Stimulated activated CD8-positive, alpha-beta memory T cell treated with anti-CD3 and anti-CD28 coated beads, Interleukin-12 subunit alpha, Interleukin-12 subunit beta, amount 100 ng/mL, for 24 hours (primary cell): ENCODE results near the gene TPBG.
"Not testable (repeated sequence)": the region's sequence is repeated elsewhere in the genome, so short reads cannot be mapped to it uniquely, and the experiment has no call there.

Experiments
- DNase-seq: peaks from one replicate; pipeline ENCODE4 v3.0.0-alpha.2; 2020; ENCODE audit errors: extremely low read depth

TPBG gene

DNA sequence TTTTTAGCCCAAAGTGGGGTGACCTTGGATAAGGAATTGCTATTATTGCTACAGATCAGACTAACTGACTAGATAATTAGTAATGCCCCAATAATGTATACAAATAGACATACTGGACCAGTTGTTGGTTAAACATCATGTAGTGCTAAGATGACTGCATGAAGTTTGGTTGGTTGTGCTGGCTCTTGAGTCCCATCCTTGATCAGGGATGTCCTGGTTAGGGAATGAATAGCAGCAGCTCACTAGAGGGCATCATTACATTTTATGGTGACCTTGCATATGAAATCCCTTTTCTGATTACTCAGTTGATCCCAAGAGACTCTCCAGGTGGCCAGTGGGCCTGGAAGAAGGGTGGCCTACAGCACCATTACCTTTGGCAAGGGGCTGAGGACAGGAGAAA is 10.9 kb downstream of the TPBG start:
- DNase-seq = no peak

DNA sequence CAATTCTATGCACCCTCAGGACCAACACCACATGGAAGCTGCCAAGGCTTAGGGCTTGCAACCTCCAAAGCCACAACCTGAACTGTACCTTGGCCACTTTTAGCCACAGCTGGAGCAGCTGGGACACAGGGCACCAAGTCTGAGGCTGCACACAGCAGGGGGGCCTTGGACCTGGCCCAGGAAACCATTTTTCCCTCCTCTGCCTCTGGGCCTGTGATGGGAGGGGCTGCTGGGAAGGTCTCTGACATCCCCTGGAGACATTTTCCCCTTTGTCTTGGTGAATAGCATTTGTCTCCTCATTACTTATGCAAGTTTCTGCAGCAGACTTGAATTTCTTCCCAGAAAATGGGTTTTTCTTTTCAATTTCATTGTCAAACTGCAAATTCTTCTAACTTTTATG is 13.0 kb downstream of the TPBG start:
- no peak for DNase-seq

DNA sequence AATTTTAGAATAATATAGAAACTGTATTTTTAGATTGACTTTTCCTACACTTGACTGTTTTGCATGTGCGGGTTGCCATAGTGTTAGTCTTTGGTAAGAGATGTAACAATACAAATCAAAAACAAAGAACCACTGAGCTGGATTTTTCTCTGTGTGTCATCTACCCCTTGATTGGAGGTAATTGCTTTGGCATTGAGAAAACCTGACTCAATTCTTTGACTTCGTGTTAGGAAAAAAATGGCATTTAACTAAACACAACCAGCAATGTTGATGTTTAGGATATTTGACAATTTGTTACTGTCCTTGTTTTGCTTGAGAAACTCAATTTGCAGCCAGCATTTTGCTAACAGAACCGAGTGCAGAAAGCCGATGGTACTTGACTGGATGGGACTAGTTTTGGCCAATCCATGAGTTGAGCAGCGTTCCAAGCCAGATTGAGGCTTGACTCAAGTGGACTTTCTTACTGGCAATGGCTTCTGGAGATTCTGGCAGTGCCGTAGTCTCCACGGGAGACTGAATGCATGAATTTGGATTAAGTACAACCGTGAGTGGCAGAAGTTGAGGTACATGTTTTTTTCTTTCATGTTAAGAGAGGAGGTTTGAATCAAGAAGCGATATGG is 17.1 kb downstream of the TPBG start:
- no peak for DNase-seq

DNA sequence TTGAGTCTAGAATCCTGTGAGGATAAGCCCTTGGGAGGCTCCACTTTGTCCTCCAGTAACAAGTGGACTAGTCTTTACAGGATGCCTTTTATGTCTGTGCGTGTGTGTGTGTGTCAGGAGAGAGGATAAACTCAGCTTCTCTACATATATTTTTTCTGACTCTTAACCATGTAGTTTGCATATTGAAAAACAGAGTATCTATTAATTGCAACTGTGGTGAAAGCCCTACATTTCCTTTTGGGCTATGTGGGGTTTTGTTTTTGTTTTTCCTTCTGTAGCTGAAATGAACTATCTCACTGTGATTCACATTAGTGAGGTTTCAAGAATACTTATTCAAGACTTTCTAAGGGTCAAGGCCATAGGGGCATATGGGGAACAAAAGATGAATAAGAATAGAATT is 17.7 kb downstream of the TPBG start:
- no peak for DNase-seq

DNA sequence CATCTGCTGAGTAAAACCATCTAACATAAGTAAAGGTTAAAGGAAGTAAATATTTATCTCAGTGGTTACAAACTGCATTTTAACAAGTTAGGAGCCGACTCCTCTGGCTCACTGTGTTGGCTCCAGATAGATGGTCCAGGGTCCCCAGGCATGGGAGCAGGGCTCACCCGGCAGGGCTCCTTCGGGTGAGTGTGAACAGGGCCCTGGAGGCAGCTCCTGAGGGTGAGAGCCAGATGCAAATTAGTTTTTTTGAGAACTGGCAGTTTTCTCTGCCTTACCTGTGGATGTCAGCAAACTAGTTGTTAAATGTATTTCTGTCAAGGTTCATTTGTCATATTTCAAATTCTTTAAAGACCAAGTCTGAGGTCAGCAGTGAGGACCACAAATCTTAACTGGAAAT is 21.5 kb downstream of the TPBG start:
- DNase-seq = no peak

DNA sequence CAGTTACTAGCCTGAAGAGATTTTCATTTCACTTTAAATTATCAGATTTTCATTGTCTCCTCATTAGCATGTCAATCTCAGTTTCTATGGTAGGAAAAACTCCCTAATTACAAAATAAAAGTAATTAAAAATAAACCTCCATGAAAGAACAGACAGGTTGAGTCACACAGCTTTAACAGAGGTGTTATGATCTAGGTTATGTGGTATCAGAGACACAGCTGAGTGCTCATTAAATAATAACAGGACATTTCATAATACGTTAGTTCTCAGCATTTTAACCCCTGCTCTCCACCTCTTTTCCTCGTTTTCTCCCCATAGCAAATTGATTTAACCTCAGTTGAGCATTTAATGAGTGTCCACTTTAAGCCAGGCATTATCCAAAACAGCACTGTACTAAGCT is 21.9 kb downstream of the TPBG start:
- DNase-seq = no peak

DNA sequence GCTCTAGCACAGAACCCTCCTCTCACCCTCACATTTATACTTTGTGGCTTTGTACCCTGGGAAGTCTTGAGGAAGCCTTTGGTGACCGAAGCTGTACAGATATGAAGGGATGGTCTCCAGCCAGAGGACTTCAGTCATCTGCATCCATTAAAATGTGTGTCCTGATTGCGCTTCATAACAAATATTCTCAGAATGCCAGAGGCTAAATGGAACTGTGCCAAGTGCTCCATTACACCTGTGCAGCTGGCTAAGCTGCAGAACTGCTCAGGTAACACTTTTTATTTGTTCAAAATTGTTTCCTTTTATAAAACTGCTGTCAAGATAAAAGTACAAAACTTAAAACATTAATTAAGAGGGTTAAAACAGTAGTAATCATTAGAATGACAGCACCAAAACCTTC is 22.3 kb downstream of the TPBG start:
- no peak for DNase-seq

DNA sequence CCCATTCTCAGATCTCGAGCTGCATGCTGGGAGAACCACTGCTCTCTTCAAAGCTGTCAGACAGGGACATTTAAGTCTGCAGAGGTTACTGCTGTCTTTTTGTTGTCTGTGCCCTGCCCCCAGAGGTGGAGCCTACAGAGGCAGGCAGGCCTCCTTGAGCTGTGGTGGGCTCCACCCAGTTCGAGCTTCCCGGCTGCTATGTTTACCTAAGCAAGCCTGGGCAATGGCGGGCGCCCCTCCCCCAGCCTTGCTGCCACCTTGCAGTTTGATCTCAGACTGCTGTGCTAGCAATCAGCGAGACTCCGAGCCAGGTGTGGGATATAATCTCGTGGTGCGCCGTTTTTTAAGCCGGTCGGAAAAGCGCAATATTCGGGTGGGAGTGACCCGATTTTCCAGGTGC is 31.2 kb downstream of the TPBG start:
- not testable (repeated sequence) for DNase-seq

DNA sequence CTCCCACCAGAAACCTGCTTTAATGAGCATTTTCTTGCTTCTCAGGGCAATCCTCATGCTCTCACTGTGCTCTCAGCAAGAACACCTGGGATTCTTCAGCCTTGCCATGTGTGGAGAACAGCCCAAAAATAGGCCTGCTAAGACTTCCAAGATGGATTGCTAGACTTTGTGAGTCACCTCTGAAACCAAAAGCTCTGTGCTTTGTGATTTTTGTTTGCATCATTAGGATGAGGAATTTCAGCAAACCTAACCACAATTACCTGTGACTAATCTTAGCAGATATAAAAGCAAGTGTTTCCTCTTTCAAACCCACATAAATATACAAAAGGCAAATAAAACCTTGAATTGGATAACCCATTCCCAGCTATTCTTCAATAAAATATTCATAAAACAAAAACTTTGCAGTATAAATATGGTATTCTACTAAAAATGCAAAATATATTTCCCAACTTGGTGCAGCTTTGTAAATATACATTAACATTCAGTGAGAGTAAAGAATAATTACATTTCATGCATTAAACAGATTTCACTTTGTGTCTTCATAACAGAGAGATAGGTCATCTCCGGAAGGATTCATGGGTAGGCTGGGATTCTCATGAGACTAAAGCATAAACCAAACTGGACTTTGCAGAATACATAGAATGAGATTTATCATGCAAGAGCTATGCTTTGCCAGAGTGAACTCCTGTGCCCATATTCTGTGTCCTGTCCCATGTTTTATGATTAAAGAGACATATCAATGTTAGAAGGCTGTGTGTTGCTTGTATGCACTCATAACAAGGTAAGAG is 33.5 kb downstream of the TPBG start:
- DNase-seq = no peak

DNA sequence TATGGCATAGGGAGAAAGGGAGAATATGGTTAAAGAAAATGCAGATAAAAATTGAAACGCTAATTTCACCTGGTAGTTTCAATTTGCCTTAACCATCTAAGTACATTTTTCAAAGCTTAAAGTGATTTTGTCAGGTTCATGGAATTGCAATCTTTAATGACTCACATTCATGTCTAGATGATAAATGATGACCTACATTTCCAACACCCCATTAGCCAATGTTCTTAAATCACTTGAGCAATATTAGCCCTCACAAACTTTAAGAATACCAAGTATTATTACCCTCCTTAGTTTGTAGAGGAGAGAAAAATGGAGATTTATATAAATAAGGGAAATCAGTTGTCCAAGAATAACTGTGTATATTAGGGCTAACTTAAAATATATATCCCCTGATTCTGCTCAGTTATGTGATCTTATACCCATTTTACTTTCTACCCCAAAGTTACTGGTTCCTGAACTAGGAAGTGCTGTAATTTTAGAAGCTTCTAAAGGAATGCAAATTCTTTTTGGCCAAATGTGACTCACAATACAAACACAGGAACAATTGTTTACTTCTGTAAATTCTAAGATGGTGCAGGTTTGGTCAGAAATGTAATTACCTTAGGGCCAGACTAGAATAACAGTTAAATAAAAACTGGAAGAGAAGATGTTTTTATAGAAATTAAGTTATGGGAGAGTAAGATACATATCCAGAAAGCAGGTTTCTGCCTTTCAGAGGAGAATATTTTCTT is 34.5 kb downstream of the TPBG start:
- no peak for DNase-seq

DNA sequence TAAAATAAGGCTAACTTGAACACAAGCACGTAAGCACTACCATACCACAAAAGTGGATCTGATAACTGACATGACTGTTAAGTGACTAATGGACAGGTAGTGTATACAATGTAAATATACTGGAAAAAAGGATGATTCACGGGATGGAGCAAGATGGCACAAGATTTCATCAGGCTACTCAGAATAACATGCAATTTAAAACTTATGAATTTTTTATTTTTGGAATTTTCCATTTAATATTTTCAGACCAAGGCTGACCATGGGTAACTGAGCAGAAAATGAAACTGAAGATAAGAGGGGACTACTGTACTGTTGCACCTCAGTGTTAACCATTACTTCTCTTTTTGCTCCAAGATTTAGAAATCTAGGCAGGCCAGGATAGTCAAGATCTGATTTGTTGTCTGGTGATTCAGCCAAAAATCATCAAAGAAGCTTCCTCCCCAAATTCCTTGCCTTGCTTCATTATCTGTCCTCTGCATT is 45.4 kb downstream of the TPBG start:
- no peak for DNase-seq

DNA sequence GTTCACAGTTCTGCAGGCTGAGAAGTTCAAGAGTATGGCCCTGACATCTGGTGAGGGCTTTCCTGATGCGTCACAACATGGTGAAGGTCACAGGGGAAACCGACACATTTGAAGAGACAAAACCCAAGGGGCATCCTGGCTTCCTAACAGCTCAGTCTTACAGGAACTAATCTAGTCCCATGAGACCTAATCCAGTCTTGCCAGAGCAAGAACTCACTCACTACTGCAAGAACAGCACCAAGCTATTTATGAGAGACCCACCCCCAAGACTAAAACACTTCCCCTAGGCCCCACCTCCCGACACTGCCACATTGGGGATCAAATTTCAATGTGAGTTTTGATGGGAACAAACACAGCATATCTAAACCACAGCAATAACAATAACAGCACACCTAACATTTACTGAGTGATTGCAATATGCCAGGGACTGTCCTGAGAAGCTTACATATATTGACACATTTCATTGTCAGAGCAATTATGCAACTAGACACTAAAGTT is 46.6 kb downstream of the TPBG start:
- DNase-seq = no peak

DNA sequence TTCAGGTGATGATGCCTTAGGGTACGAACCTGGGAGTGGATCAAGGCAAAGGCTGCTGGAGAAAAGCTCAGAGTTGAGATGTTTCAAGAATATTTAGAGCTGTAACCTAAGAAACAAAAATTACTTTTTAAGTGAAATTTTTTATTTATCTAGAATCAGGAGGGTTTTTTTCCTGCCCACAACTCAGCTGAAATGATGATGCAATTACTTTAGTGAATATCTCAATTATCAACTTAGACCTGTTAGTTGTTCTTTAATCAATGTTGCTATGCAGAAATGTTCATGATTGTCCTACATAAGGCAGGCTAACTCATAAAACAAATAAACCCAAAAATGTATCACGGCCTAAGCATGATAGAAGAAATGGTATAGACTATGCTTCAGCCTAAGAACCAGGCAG is 50.3 kb downstream of the TPBG start:
- DNase-seq = no peak

DNA sequence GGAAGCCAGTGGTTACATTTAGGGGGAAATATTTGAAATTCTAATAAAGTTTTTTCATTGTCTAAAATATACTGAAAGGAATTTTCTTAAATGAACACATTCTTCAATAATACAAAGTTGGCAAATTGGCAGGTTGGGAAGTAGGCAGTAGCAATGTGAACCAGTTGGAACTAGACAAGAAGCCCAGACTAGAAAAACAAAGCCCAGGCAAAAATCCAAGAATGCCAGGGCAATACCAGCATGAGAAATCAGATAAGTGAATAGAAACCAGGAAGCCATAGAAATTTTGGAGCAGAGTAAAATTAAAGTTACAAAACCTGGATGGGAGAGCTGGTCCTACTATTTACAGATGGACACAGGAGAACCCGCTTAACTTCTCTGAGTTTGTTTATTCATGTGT is 52.2 kb downstream of the TPBG start:
- DNase-seq = no peak

DNA sequence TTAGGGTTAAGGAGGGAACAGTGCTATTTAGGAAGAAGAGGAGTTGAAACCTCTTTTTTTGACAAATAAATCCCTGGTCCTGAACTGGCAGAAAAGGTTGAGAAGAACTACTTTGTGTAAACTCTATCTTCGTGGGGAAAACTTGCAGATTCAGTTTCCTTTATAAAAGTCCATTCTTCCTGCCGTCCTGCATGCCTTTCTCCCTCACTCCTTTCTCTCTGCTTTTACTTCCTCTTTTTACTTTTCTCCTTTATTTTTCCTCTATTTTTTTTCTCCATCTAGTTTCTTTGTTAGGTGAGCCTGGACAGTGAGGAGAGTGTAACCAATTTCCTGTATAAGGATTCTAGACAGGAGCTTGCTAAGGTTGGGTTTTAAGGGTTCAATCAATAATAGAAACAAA is 52.7 kb downstream of the TPBG start:
- DNase-seq = no peak
